Chondrocyte (in vitro differentiated cells): ENCODE data around the gene ATAD5. TPM values are rescaled to one million over a fixed set of nuclear protein-coding genes. Genes with fewer than 3 reads are reported as not detected.

Experiments used
- DNase-seq: peaks from one replicate; pipeline ENCODE4 v3.0.0; 2021; ENCODE audit warnings: mixed read lengths, low spot score
- H3K27ac Mint-ChIP-seq: one replicate; pipeline ENCODE4 v1.8.0; 2021; ENCODE audit warnings: mild to moderate bottlenecking, moderate library complexity, mixed read lengths; ENCODE audit not compliant: unreplicated experiment
- H3K27me3 Mint-ChIP-seq: 2 replicates; pipeline ENCODE4 v1.8.0; 2021; ENCODE audit warnings: low read depth, mixed read lengths
- H3K36me3 Mint-ChIP-seq: 2 replicates; pipeline ENCODE4 v1.8.0; 2021; ENCODE audit warnings: low read depth, mixed read lengths
- H3K4me1 Mint-ChIP-seq: 2 replicates; pipeline ENCODE4 v1.8.0; 2021; ENCODE audit warnings: low read depth, mild to moderate bottlenecking, mixed read lengths
- H3K4me3 Mint-ChIP-seq: one replicate; pipeline ENCODE4 v1.8.0; 2021; ENCODE audit warnings: mild to moderate bottlenecking, moderate library complexity, mixed read lengths; ENCODE audit not compliant: unreplicated experiment
- H3K9me3 Mint-ChIP-seq: 2 replicates; pipeline ENCODE4 v1.8.0; 2021; ENCODE audit warnings: low read depth, mixed read lengths
- CTCF ChIP-seq: fragments of 200-600 bp; sonication (generic); IDR thresholded peaks from 2 replicates; pipeline ENCODE4 v1.5.0; 2021; ENCODE audit warnings: antibody characterized with exemption, mild to moderate bottlenecking, moderate library complexity
- total RNA-seq: library from RNA; stranded (reverse); gene quantifications from 3 replicates; pipeline ENCODE4 v1.2.1, GENCODE V29; 2021

ATAD5 gene
- total RNA-seq, 1 donor from 2014 or later = 1.4 TPM

GRCh38 chr17:30921544-30922196 is 89.9 kb downstream of the ATAD5 start, which contains the start of gene ADAP2:
Gene ADAP2, plus strand, starts transcription at chr17:30921945. Its CDS starts 70 bp downstream, at chr17:30922015.
- peaks cover 25% of the 10 kb centered on the region for H3K4me1 Mint-ChIP-seq
- peaks cover 31% of the 10 kb centered on the region for H3K27me3 Mint-ChIP-seq
- H3K27ac Mint-ChIP-seq = no peak within 1 kb of the TSS
- peaks cover 2% of the 10 kb centered on the region for H3K36me3 Mint-ChIP-seq
- TF ChIP-seq CTCF = no peak
- no peak for DNase-seq
- H3K9me3 Mint-ChIP-seq = no peaks in the 10 kb centered on the region
- peak within 1 kb of the TSS; percentile 69 for H3K4me3 Mint-ChIP-seq

GRCh38 chr17:30922235-30923030 is 90.7 kb downstream of the ATAD5 start:
- H3K27ac Mint-ChIP-seq = no peak overlapping the region
- peaks cover 2% of the 10 kb centered on the region for H3K36me3 Mint-ChIP-seq
- no peaks in the 10 kb centered on the region for H3K9me3 Mint-ChIP-seq
- H3K27me3 Mint-ChIP-seq = peaks cover 31% of the 10 kb centered on the region
- H3K4me3 Mint-ChIP-seq = peak overlapping the region; percentile 69
- DNase-seq = peak; percentile 88
- peaks cover 25% of the 10 kb centered on the region for H3K4me1 Mint-ChIP-seq
- no peak for TF ChIP-seq CTCF

- Mint-ChIP-seq H3K4me1 (peaks cover 25% of the 10 kb centered on the region), H3K27me3 (peaks cover 25% of the 10 kb centered on the region), H3K27ac (no peak overlapping the region), H3K9me3 (no peaks in the 10 kb centered on the region), H3K4me3 (no peak overlapping the region), H3K36me3 (peaks cover 2% of the 10 kb centered on the region)
- no peak for DNase-seq
- no peak for TF ChIP-seq CTCF
These were observed 92.6 kb downstream of the ATAD5 start for GRCh38 chr17:30924341-30924740.

GRCh38 chr17:30926516-30926915 is 94.8 kb downstream of the ATAD5 start:
- Mint-ChIP-seq H3K27me3 (peaks cover 15% of the 10 kb centered on the region), H3K4me3 (no peak overlapping the region), H3K27ac (no peak overlapping the region), H3K36me3 (peaks cover 2% of the 10 kb centered on the region), H3K9me3 (no peaks in the 10 kb centered on the region), H3K4me1 (peaks cover 10% of the 10 kb centered on the region)
- no peak for TF ChIP-seq CTCF
- DNase-seq = no peak

GRCh38 chr17:30927756-30928155 is 96.0 kb downstream of the ATAD5 start:
- Mint-ChIP-seq H3K27me3 (peaks cover 9% of the 10 kb centered on the region), H3K27ac (no peak overlapping the region), H3K4me3 (no peak overlapping the region), H3K4me1 (peaks cover 2% of the 10 kb centered on the region), H3K9me3 (no peaks in the 10 kb centered on the region), H3K36me3 (peaks cover 1% of the 10 kb centered on the region)
- DNase-seq = no peak
- no peak for TF ChIP-seq CTCF
